ENCODE data around the gene INTS11.

INTS11 gene

GRCh38 chr1:1304331-1305299 lies 19.8 kb downstream of the INTS11 start:
- TF ChIP-seq RAD21 (IDR thresholded peaks at IDR 0.05; ENCODE audit: low read depth) (no peak), USF1 (IDR thresholded peaks at IDR 0.05) (peak; percentile 75), REST (IDR thresholded peaks at IDR 0.05; ENCODE audit: low read depth) (no peak)

GRCh38 chr1:1303736-1304135 lies 20.7 kb downstream of the INTS11 start:
- TF ChIP-seq ZBTB7A (IDR thresholded peaks at IDR 0.05; ENCODE audit: low read depth) (no peak), USF1 (IDR thresholded peaks at IDR 0.05) (no peak), EGR1 (IDR thresholded peaks at IDR 0.05) (no peak), FOXM1 (IDR thresholded peaks at IDR 0.05; ENCODE audit: borderline replicate concordance, low read depth) (no peak), MAX (IDR thresholded peaks at IDR 0.05) (no peak), NFIC (IDR thresholded peaks at IDR 0.05) (no peak), YY1 (IDR thresholded peaks at IDR 0.05; ENCODE audit: low read depth) (no peak), REST (IDR thresholded peaks at IDR 0.05; ENCODE audit: low read depth) (no peak), CREB1 (IDR thresholded peaks at IDR 0.05; ENCODE audit: low read depth) (no peak), EP300 (IDR thresholded peaks at IDR 0.05; ENCODE audit: borderline replicate concordance) (no peak), TAF1 (IDR thresholded peaks at IDR 0.05; ENCODE audit: low read depth) (no peak), TCF12 (IDR thresholded peaks at IDR 0.05; ENCODE audit: low read depth) (no peak), TEAD4 (IDR thresholded peaks at IDR 0.05) (no peak), RAD21 (IDR thresholded peaks at IDR 0.05; ENCODE audit: low read depth) (no peak), CEBPB (IDR thresholded peaks at IDR 0.05) (no peak)

GRCh38 chr1:1302951-1303509 lies 21.4 kb downstream of the INTS11 start:
- TF ChIP-seq RAD21 (IDR thresholded peaks at IDR 0.05; ENCODE audit: low read depth), result no peak
- TF ChIP-seq EGR1 (IDR thresholded peaks at IDR 0.05), result no peak
- TF ChIP-seq MAX (IDR thresholded peaks at IDR 0.05), result no peak
- no peak for TF ChIP-seq REST (IDR thresholded peaks at IDR 0.05; ENCODE audit: low read depth)
- no peak for TF ChIP-seq CREB1 (IDR thresholded peaks at IDR 0.05; ENCODE audit: low read depth)

- no peak for TF ChIP-seq MAX (IDR thresholded peaks at IDR 0.05)
- TF ChIP-seq TEAD4 (IDR thresholded peaks at IDR 0.05), result no peak
- TF ChIP-seq TCF12 (IDR thresholded peaks at IDR 0.05; ENCODE audit: low read depth), result no peak
Observed at GRCh38 chr1:1302006-1302430, 22.4 kb downstream of the INTS11 start.
